Measurements from ENCODE around the gene PRKG1.

PRKG1 gene

GRCh38 chr10:51224671-51225161 is 150.4 kb downstream of the PRKG1 start:
- no peaks in the 10 kb centered on the region for H3K9me3 ChIP-seq (ENCODE audit: control extremely low read depth in 1 of 5, control insufficient read depth in 4 of 5, insufficient read depth in 2 of 5, low read depth in 1 of 5, low read length in 4 of 5)
- WGBS (ENCODE audit: insufficient coverage), result no CpG with 5 or more reads among the region's 5 CpGs
- DNase-seq, result no peak
- H3K4me3 ChIP-seq (ENCODE audit: control insufficient read depth in 1 of 7, extremely low read depth in 1 of 7, insufficient read depth in 4 of 7, low read depth in 2 of 7, low read length in 6 of 7), result no peak overlapping the region
- H3K27ac ChIP-seq (ENCODE audit: insufficient read depth in 1 of 2, low read depth in 1 of 2, low read length in 2 of 2, poor library complexity in 1 of 2, severe bottlenecking in 2 of 2), result no peak overlapping the region
- no peaks in the 10 kb centered on the region for H3K27me3 ChIP-seq (replicated peaks in 2 of 5; ENCODE audit: control insufficient read depth in 4 of 5, insufficient read depth in 5 of 5, low read length in 4 of 5)
- H3K36me3 ChIP-seq (ENCODE audit: control insufficient read depth in 4 of 4, insufficient read depth in 4 of 4, low read length in 3 of 4), result no peaks in the 10 kb centered on the region
- POLR2A ChIA-PET, result no interaction called here
- peaks cover 0 to 24% (median 4%) of the 10 kb centered on the region in 4 experiments for H3K4me1 ChIP-seq (ENCODE audit: control extremely low read depth in 1 of 4, control insufficient read depth in 4 of 4, insufficient read depth in 4 of 4, low read length in 3 of 4)
- CTCF ChIA-PET, result no interaction called here

- no peaks in the 10 kb centered on the region for H3K36me3 ChIP-seq (ENCODE audit: control insufficient read depth in 4 of 4, insufficient read depth in 4 of 4, low read length in 3 of 4)
- no peak overlapping the region for H3K27ac ChIP-seq (ENCODE audit: insufficient read depth in 1 of 2, low read depth in 1 of 2, low read length in 2 of 2, poor library complexity in 1 of 2, severe bottlenecking in 2 of 2)
- H3K27me3 ChIP-seq (replicated peaks in 2 of 5; ENCODE audit: control insufficient read depth in 4 of 5, insufficient read depth in 5 of 5, low read length in 4 of 5), result no peaks in the 10 kb centered on the region
- CTCF ChIA-PET, result no interaction called here
- WGBS (ENCODE audit: insufficient coverage), result 50% methylated on average over 2 of the region's 4 CpGs
- H3K9me3 ChIP-seq (ENCODE audit: control extremely low read depth in 1 of 5, control insufficient read depth in 4 of 5, insufficient read depth in 2 of 5, low read depth in 1 of 5, low read length in 4 of 5), result no peaks in the 10 kb centered on the region
- H3K4me3 ChIP-seq (ENCODE audit: control insufficient read depth in 1 of 7, extremely low read depth in 1 of 7, insufficient read depth in 4 of 7, low read depth in 2 of 7, low read length in 6 of 7), result no peak overlapping the region
- peak in 2 of 3 donors; percentile 57 to 60 for DNase-seq
- POLR2A ChIA-PET, result no interaction called here
- peaks cover 0 to 30% (median 4%) of the 10 kb centered on the region in 4 experiments for H3K4me1 ChIP-seq (ENCODE audit: control extremely low read depth in 1 of 4, control insufficient read depth in 4 of 4, insufficient read depth in 4 of 4, low read length in 3 of 4)
Measured at GRCh38 chr10:51227897-51228713, 153.8 kb downstream of the PRKG1 start.

- Histone ChIP-seq H3K9me3 (ENCODE audit: control extremely low read depth in 1 of 5, control insufficient read depth in 4 of 5, insufficient read depth in 2 of 5, low read depth in 1 of 5, low read length in 4 of 5) (no peaks in the 10 kb centered on the region), H3K27me3 (replicated peaks in 2 of 5; ENCODE audit: control insufficient read depth in 4 of 5, insufficient read depth in 5 of 5, low read length in 4 of 5) (no peaks in the 10 kb centered on the region), H3K27ac (ENCODE audit: insufficient read depth in 1 of 2, low read depth in 1 of 2, low read length in 2 of 2, poor library complexity in 1 of 2, severe bottlenecking in 2 of 2) (no peak overlapping the region), H3K36me3 (ENCODE audit: control insufficient read depth in 4 of 4, insufficient read depth in 4 of 4, low read length in 3 of 4) (no peaks in the 10 kb centered on the region), H3K4me1 (ENCODE audit: control extremely low read depth in 1 of 4, control insufficient read depth in 4 of 4, insufficient read depth in 4 of 4, low read length in 3 of 4) (peaks cover 0 to 30% (median 4%) of the 10 kb centered on the region in 4 experiments), H3K4me3 (ENCODE audit: control insufficient read depth in 1 of 7, extremely low read depth in 1 of 7, insufficient read depth in 4 of 7, low read depth in 2 of 7, low read length in 6 of 7) (no peak overlapping the region)
- CTCF ChIA-PET, result no interaction called here
- 52% methylated on average over 4 of the region's 4 CpGs for WGBS (ENCODE audit: insufficient coverage)
- DNase-seq, result no peak
- POLR2A ChIA-PET, result no interaction called here
Measured at GRCh38 chr10:51228714-51229100, 154.4 kb downstream of the PRKG1 start.

- Histone ChIP-seq H3K27ac (ENCODE audit: insufficient read depth in 1 of 2, low read depth in 1 of 2, low read length in 2 of 2, poor library complexity in 1 of 2, severe bottlenecking in 2 of 2) (no peak overlapping the region), H3K36me3 (ENCODE audit: control insufficient read depth in 4 of 4, insufficient read depth in 4 of 4, low read length in 3 of 4) (no peaks in the 10 kb centered on the region), H3K4me1 (ENCODE audit: control extremely low read depth in 1 of 4, control insufficient read depth in 4 of 4, insufficient read depth in 4 of 4, low read length in 3 of 4) (peaks cover 0 to 18% (median 1%) of the 10 kb centered on the region in 4 experiments), H3K9me3 (ENCODE audit: control extremely low read depth in 1 of 5, control insufficient read depth in 4 of 5, insufficient read depth in 2 of 5, low read depth in 1 of 5, low read length in 4 of 5) (no peaks in the 10 kb centered on the region), H3K4me3 (ENCODE audit: control insufficient read depth in 1 of 7, extremely low read depth in 1 of 7, insufficient read depth in 4 of 7, low read depth in 2 of 7, low read length in 6 of 7) (no peak overlapping the region), H3K27me3 (replicated peaks in 2 of 5; ENCODE audit: control insufficient read depth in 4 of 5, insufficient read depth in 5 of 5, low read length in 4 of 5) (no peaks in the 10 kb centered on the region)
- 90% methylated on average over 2 of the region's 5 CpGs for WGBS (ENCODE audit: insufficient coverage)
- CTCF ChIA-PET, result no interaction called here
- POLR2A ChIA-PET, result no interaction called here
- peak in 2 of 3 donors; percentile 56 to 58 for DNase-seq
Measured at GRCh38 chr10:51230887-51231585, 156.7 kb downstream of the PRKG1 start.

GRCh38 chr10:51231754-51232153 is 157.5 kb downstream of the PRKG1 start:
- Histone ChIP-seq H3K27me3 (replicated peaks in 2 of 5; ENCODE audit: control insufficient read depth in 4 of 5, insufficient read depth in 5 of 5, low read length in 4 of 5) (no peaks in the 10 kb centered on the region), H3K27ac (ENCODE audit: insufficient read depth in 1 of 2, low read depth in 1 of 2, low read length in 2 of 2, poor library complexity in 1 of 2, severe bottlenecking in 2 of 2) (no peak overlapping the region), H3K4me1 (ENCODE audit: control extremely low read depth in 1 of 4, control insufficient read depth in 4 of 4, insufficient read depth in 4 of 4, low read length in 3 of 4) (peaks cover 0 to 19% (median 1%) of the 10 kb centered on the region in 4 experiments), H3K36me3 (ENCODE audit: control insufficient read depth in 4 of 4, insufficient read depth in 4 of 4, low read length in 3 of 4) (no peaks in the 10 kb centered on the region), H3K4me3 (ENCODE audit: control insufficient read depth in 1 of 7, extremely low read depth in 1 of 7, insufficient read depth in 4 of 7, low read depth in 2 of 7, low read length in 6 of 7) (no peak overlapping the region), H3K9me3 (ENCODE audit: control extremely low read depth in 1 of 5, control insufficient read depth in 4 of 5, insufficient read depth in 2 of 5, low read depth in 1 of 5, low read length in 4 of 5) (no peaks in the 10 kb centered on the region)
- WGBS (ENCODE audit: insufficient coverage), result no CpG with 5 or more reads among the region's 1 CpG
- POLR2A ChIA-PET, result no interaction called here
- CTCF ChIA-PET, result interaction anchor here (0.7 kb wide), 1 partner anchor 82 kb away, joined by 3 read pairs; no protein-coding TSS in a partner anchor
- DNase-seq, result no peak

GRCh38 chr10:51233337-51234100 is 159.2 kb downstream of the PRKG1 start:
- peaks cover 0 to 12% (median 1%) of the 10 kb centered on the region in 4 experiments for H3K4me1 ChIP-seq (ENCODE audit: control extremely low read depth in 1 of 4, control insufficient read depth in 4 of 4, insufficient read depth in 4 of 4, low read length in 3 of 4)
- no peaks in the 10 kb centered on the region for H3K36me3 ChIP-seq (ENCODE audit: control insufficient read depth in 4 of 4, insufficient read depth in 4 of 4, low read length in 3 of 4)
- H3K4me3 ChIP-seq (ENCODE audit: control insufficient read depth in 1 of 7, extremely low read depth in 1 of 7, insufficient read depth in 4 of 7, low read depth in 2 of 7, low read length in 6 of 7), result no peak overlapping the region
- ChIA-PET CTCF (no interaction called here), POLR2A (no interaction called here)
- H3K9me3 ChIP-seq (ENCODE audit: control extremely low read depth in 1 of 5, control insufficient read depth in 4 of 5, insufficient read depth in 2 of 5, low read depth in 1 of 5, low read length in 4 of 5), result no peaks in the 10 kb centered on the region
- 100% methylated on average over 1 of the region's 3 CpGs for WGBS (ENCODE audit: insufficient coverage)
- no peak overlapping the region for H3K27ac ChIP-seq (ENCODE audit: insufficient read depth in 1 of 2, low read depth in 1 of 2, low read length in 2 of 2, poor library complexity in 1 of 2, severe bottlenecking in 2 of 2)
- no peak for DNase-seq
- H3K27me3 ChIP-seq (replicated peaks in 2 of 5; ENCODE audit: control insufficient read depth in 4 of 5, insufficient read depth in 5 of 5, low read length in 4 of 5), result no peaks in the 10 kb centered on the region

All from common myeloid progenitor, CD34-positive (primary cell).